GM18502 (cell line): ENCODE results near the gene KATNIP.

Source experiments
- ATAC-seq: cut with Tn5 transposase; IDR thresholded peaks from one replicate; pipeline ENCODE4 v1.9.1; 2021; ENCODE audit warnings: mild to moderate bottlenecking; ENCODE audit not compliant: unreplicated experiment, poor library complexity

KATNIP gene

DNA sequence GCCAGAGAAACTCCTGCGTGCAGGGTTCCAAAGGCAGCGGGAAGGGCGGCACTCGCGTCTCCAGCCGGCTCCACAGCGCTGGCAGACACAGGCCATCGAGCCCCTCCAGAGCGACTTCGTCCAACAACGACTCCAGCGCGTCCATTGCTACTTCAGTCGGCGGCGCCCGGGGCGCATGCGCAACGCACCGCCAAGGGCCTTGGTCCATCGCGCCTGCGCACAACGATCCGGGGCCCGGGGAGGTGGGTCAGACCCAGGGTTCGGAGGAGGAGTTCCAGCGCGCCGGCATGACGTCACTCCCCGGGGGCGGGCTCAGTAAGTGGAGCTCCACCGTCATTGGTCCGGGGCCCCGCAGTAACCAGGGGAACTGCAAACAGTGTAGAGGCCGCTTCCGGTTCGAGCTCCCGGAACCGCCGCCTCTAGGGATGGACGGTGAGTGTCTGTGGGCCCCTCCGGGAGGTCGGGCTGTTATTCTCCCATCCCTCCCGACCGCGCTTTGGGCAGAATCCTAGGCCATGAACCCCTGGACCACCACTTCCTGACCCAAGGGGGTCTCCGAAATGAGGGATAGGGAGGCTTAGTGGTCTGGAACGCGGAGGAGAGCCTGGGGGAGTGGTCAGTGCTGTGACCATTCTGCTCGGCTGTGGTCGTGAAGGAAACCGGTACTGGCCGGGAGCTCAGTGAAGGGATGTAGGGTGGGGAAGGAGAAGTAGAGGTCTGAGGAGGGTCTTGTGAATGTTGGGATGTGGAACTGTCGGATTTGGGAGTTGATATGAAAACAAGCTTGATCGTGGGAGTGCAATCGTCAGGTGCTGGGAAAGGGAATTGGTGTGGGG lies at the start of gene KATNIP, which contains the start of gene GTF3C1:
TSS of gene KATNIP (plus strand) at position 399 of the 836 bp plus-strand sequence. CDS start at position 426, 27 bp downstream.
TSS of gene GTF3C1 (minus strand) at position 168 of the 836 bp plus-strand sequence. CDS start at position 145, 23 bp downstream.
- peak; percentile 97 for ATAC-seq

DNA sequence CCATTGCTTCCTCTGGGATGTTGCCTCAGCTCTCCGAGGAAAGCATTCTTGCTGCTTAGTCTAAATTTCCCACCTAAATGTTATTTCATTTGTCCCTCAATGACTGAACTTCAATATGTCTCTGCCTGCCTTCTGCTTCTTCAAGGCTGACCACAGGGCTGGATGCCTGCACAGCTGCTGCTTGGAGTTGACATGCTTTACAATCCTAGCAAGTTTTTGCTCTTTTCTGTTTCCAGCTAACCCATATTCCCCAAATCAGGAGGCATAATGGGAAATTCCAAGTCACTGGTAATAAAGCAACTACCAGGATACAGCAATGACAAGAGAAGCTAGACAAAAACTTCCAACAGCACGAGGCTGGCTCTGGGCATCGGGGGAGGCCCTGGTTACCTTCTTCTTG lies 49.1 kb upstream of the KATNIP start:
- no peak for ATAC-seq

DNA sequence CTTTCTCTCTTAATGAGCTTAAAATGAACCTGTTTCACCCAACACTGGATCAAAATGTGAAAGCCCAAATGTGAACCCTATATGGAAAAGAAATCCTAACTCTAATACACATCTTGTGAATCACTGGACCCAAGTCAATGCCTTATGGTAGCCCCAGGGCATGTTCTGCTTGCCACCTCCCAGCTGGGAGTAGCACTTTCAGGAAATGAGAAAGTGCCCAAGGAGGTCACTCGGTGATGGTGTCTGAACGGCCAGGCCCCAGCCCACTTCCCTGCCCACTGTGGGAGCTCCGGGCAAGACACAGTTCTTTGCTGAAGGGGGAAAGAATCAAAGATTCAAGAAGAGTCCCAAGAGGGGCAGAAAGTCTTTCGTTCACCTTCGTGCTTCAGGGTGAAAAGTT lies 46.3 kb upstream of the KATNIP start:
- no peak for ATAC-seq

DNA sequence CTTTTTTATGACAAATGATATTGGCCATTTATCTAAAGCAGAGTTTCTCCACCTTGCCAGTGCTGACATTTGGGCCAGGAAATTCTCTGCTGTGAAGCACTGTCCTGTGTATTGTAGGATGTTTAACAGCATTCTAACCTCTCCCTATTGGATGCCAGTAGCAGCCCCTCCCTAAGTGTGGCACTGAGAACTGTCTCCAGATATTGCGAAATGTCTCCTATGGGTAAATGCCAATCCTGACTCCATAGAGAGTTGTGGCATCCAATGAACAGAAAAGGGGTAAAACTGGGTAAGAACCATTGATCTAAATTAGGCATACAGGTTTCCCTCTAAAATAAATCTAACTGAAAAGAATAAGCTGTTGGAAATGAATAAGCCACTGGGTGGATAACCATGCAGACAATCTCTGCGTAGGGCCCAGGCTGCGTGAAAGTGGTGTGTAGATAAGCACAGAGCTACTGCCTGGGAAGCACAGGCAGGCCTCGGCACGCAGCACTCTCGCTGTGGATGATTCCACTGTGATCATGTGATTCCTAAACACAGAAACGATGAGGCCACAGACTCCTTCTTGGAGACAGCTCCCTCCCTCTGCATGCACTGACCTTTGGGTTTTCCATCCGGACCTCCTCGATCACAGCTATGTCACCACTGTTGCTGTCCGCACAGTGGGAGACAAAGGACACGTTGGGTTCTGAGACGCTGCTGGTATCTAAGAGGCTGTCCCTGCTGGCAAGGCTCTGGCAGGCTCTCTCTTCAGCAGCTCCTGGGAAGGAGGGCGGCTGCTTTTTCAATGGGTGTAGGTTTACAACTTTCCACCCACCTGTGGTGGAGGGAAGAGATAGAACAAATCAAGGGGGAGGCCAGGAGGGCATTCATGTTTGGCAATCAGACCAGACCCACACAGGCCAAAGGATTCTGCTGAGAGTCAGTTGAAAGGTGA lies 44.4 kb upstream of the KATNIP start:
- ATAC-seq, result no peak

DNA sequence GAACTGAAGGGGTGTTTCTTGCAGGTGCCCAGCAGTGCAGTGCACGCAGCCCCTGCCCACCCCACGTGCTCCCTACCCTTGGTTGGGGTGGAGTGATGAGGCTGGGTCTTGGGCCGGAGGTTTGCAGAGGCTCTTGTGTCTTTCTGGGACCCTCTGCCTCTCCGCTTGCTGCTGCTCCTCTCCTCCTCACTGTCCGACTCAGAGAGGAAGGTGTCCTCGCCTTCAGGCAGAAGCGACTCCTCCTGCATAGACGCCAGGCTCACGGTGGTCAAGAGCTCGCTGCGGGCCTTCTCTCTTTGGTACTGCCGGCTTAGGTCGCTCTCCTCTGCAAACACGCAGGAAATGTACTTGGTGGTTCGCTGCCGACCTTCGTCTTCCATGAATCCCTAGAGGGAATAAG lies 43.2 kb upstream of the KATNIP start:
- no peak for ATAC-seq

DNA sequence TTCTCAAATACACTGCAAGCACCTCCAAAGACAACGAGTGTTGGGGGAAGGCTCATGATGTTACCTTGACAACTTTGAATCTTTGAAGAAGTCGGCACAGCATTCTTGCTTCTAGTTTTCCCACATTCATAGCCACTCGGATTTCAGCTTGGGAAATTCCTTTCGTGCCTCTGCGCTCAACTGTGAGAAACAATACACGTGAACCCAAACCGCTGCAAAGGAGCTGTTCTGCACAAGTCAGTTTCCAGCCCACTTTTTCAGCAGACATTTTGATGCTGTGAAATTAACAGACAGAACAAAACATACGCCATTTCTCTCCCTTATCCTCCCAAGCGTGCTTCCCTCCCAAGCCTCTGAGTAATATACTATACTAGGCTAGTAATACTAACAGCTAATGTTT lies 41.5 kb upstream of the KATNIP start:
- ATAC-seq, result no peak

DNA sequence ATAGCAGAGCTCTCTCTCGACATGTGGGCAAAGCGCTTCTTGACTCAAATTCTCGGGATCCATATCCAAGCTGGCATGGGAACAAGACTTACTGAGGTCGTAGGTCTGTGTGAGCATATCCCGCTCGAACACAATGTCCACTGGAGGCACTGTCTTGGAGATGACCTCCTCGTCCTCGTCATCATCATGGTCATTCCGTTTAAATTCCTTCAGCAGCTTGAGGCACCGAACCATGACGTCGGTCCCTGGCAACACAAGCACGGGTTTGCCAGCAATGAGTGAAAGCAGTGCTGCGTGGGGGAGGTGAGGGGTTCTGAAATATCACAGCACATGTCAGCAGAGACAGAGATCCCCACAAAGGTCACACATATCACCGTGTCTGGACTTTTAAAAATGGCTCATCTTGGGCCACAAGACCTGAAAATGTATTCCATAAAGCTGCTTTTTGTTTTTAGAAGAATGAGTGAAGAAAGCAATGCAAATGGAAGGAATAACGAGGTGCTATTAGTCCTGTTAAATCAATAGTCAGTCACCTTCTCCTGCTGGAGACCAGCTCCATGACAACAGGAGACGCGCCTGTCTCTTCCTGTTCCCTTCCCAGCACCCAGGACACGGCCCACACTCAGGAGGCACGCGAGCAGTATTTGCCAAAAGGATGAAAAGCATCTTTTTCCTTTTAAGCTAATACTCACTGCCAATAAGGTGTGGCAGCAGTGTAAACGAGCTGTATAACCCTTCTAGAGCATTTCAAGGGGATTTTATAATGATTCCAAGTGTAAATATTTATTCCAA lies 38.1 kb upstream of the KATNIP start:
- ATAC-seq, result no peak

DNA sequence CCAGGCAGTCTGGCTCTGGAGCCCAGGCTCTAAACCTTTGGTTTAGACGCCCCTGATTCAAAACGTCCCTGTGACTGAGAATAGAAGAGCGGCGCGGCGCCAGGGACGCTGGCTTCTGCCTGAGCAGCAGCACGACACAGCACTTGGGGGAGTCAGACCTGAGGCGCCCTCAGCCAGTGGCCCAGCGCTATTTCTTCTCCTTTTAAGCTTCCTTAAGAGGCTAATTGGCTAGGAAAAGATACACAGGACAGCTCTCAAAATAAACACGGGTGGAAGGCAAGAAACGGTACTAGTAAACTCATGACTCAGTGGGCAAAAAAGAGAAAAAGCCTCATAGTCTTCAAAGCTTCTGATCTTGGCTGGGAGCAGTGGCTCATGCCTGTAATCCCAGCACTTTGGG lies 35.1 kb upstream of the KATNIP start:
- ATAC-seq, result no peak

DNA sequence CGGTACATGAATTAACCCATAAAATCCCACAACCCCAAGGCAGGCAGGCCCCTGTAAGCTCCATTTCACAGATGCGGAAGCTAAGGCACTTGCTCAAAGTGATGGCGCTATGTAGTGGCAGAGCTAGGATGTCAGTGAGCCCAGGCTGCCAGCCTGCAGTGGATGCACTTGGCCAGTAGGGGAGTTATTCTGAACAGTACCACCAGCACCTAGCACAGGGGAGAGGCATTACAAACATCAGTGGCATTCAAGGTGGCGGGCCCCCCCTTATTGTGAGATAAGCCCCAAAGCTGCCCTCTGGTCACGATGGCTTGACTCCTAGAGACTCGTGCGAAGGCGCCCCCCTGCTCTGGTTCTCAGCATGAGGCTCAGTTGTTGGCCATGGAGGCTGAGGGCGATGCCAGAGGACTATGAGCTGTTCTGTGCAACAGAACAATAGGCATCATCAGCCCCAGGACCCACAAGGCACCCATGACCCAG lies 34.0 kb upstream of the KATNIP start:
- ATAC-seq, result peak; percentile 58

DNA sequence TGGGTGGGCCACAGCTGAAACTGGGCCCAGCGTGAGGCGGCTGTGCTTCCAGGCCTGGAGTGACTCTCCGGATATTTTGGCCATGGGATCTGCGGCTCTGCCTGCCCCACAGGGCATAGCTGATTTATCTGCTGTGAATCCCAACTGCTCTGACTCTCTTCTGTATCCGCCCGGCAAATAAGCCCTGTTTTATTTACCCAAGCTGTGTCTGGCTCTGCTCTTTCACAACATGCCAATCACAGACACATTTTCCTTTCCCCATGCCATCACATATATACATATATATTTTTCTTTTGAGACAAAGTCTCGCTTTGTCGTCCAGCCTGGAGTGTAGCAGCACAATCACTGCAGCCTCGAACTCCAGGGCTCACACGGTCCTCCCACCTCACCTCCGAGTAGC lies 33.6 kb upstream of the KATNIP start:
- no peak for ATAC-seq

DNA sequence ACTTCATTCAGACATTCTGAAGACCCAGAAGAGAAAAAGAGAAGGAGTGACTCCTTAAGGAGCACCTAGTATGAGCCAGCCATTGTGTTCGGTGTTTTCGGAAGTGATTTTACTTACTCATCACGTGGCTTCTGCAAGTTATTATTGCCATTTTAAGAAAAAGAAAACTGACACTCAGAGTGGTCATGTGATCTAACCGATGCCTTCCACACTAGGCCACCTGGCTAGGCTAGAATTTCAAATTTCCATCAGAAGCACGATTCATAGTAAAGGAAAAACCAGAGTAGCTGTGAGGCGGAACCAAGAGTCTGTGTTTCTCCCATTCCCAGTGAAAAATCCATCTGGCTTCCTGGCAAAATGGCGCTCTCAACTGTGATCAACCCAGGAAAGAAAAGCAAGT lies 32.3 kb upstream of the KATNIP start:
- ATAC-seq, result no peak

DNA sequence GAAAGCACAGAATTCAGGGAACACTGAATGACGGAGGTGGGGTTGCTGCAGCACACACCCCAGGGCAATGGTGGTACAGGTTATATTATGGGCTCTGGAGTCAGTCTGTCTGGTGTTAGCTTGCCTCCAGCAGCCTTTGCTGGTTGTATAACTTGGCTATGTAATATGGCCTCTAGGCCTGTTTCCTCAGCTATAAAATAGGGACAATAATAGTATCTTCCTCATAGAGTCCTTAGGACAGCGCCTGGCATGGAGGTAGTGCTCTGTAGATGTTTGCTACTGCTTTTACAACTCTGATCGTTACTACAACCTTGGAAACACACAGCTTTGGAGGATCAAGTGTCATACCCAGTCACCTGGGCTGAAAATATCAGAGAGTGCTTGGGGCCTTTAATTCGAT lies 31.7 kb upstream of the KATNIP start:
- ATAC-seq, result no peak

DNA sequence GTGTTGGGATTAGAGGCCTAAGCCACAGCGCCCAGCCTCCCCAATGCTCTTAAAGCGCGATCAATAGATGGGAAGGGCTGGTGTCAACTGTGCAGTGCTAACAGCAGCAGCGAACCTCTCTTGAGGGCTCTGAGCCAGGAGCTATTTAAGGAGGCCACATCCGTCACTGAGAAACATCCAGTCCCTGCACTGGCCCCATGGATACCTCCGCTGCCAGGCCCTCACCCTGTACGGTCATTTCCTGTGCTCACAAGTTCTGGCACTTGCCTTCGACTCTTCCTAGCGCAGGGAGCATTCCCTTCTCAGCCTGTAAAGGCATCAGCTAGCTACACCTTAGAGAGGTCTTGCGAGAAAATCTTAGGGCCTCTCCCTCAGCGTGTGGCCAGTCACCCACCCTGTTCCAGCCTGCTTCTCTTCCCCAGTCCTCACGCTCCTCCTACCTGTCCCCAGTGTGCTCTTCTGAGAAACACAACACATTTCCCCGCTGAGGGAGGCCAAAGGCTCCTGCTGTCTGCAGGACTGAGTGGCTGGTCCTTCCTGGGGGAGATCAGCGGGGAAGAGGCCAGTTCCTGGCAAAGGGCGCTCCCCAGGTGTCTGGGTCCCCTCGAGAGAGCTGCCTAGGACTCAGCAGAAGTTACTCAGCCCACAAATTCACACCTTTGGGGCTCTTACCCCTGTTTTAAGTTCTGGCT lies 28.8 kb upstream of the KATNIP start:
- ATAC-seq, result no peak

DNA sequence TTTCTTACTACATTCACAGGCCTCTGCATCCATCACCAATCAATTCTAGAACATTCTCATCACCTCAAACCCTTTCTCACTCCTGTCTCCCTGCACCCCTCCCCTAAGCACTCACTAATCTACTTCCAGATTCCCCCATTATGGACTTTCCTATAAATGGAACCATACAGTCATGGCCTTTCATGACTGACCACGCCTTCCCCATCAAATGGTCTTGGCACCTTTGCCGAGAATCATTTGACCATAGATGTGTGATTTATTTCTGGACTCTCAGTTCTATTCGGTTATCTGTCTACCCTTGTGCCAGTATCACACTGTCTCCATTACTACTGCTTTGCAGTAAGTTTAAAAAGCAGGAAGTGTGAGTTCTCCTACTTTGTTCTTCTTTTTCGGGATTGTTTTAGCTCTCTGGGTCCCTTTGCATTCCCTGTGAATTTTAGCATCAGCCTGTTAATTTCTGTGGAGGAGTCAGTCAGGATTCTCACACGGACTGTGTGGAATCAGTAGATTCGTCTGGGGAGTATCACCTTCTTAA lies 27.7 kb upstream of the KATNIP start:
- ATAC-seq, result no peak

DNA sequence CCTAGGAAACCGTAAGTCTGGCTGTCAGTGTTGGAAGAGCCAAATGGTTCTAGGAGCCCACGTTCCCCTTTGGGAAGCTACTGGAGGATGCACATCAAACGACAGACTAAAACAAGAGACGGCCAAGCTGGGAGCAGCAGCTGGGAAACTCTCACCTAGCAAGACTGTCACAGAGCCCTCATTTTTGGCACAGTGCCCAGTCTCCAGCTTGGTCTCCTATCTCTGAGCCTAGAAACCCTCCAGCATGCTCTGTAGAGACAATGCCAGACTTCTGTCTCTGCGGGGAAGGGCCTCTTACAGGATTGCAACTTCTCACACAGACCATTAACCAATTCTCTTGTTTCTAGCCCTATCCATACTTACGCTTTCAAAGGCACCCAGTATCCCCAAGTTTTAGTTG lies 23.8 kb upstream of the KATNIP start:
- ATAC-seq, result no peak

DNA sequence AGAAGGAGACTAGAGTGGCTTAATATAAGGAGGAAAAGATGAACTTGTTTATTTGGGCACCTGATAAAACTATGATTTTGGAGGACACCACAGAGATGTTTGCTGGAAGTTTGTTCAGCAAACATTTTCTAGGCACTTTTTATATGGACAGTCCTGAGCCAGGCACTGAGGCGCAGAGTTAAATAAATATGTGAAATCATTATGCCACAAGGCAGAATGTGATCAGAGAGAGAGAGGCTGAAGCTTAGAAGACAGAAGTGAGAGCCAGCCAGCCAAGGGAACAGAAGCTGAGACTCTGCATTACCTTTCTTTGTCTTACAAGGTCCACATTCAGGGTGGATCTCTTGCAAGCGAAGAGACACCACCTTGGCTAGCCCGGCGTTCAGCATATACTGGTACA lies 21.6 kb upstream of the KATNIP start:
- no peak for ATAC-seq

DNA sequence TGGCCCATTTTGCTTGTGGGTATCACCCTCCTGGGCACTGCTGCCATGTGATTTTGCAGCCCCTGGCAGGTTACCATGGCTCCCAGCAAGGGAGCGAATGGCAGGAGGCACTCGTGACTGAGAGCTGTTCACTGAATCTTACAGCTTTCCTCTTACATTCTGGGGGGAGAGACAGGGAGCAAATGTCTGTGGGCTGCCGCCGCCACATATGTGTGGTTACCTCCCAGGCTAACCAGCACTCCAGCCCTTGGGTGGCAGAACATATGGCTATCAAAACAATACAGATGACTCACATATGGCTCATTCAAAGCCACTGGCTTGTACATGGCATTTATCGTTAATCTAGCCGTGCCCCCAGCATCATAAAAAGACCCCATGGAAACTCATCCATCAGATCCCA lies 20.0 kb upstream of the KATNIP start:
- ATAC-seq, result no peak

DNA sequence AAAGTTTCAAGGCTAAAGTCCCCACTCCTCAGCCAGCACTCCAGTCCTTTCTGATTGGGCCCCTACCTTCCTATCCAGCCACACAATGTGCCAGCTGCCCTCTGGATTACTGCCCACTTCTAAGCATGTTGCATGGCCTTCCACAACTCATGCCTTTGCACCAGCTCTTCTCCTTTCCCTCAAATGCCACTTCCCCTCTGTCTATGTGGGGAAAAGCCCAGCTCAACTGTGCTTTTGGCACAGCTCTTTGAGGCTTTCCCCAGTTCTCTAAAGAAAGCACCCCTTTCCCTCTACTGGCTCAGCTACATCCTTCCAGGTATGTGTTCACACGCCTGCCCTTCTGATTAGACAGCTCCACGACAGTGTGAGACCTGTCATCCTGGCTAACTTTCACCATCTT lies 18.8 kb upstream of the KATNIP start:
- ATAC-seq, result no peak
